ENCODE measurements around the gene THY1. TPM values are rescaled to one million over a fixed set of nuclear protein-coding genes. Genes with fewer than 3 reads are reported as not detected.

The THY1 gene
- total RNA-seq, 6 donors from 2014 or later: 0.39 to 30.5 (median 2.7) TPM; not detected in 1

GRCh38 chr11:119419246-119419645 is 3.7 kb downstream of the THY1 start:
- H3K27me3 ChIP-seq: peaks cover 0 to 21% (median 6%) of the 10 kb centered on the region in 4 donors
- no peak overlapping the region for H3K4me3 ChIP-seq
- H3K27ac ChIP-seq: no peak overlapping the region
- TF ChIP-seq CTCF (IDR thresholded peaks at IDR 0.05) (no peak), POLR2AphosphoS5 (IDR thresholded peaks at IDR 0.05) (no peak), EP300 (IDR thresholded peaks at IDR 0.05) (no peak), POLR2A (IDR thresholded peaks at IDR 0.05) (no peak)
- no peak for ATAC-seq (ENCODE audit: low FRiP score in 2 of 2)
- H3K4me1 ChIP-seq: peaks cover 7 to 22% (median 16%) of the 10 kb centered on the region in 4 donors
- no peak for DNase-seq
- H3K36me3 ChIP-seq: no peaks in the 10 kb centered on the region
- 66 to 89% methylated on average over 5 of the region's 5 CpGs for WGBS, 2 donors
- no peaks in the 10 kb centered on the region for H3K9me3 ChIP-seq

DNA sequence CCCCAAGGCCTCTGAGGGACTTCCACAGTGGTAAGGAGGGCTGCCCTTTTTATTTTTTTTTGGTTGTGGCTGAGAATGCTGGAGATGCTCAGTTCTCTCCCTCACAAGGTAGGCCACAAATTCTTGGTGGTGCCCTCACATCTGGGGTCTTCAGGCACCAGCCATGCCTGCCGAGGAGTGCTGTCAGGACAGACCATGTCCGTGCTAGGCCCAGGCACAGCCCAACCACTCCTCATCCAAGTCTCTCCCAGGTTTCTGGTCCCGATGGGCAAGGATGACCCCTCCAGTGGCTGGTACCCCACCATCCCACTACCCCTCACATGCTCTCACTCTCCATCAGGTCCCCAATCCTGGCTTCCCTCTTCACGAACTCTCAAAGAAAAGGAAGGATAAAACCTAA is 4.2 kb downstream of the THY1 start:
- 84 to 90% methylated on average over 4 of the region's 4 CpGs for WGBS, 2 donors
- Histone ChIP-seq H3K36me3 (no peaks in the 10 kb centered on the region), H3K9me3 (no peaks in the 10 kb centered on the region), H3K4me3 (no peak overlapping the region), H3K27ac (no peak overlapping the region), H3K27me3 (peaks cover 0 to 20% (median 6%) of the 10 kb centered on the region in 4 donors), H3K4me1 (peaks cover 7 to 22% (median 16%) of the 10 kb centered on the region in 4 donors)
- DNase-seq (no peak), ATAC-seq (ENCODE audit: low FRiP score in 2 of 2) (no peak)
- no peak for TF ChIP-seq CTCF (IDR thresholded peaks at IDR 0.05)
- TF ChIP-seq POLR2AphosphoS5 (IDR thresholded peaks at IDR 0.05): no peak
- no peak for TF ChIP-seq POLR2A (IDR thresholded peaks at IDR 0.05)
- TF ChIP-seq EP300 (IDR thresholded peaks at IDR 0.05): no peak

GRCh38 chr11:119417726-119418540 is 5.0 kb downstream of the THY1 start:
- WGBS, 2 donors: 73 to 80% methylated on average over 18 to 19 of the region's 19 CpGs
- TF ChIP-seq EP300 (IDR thresholded peaks at IDR 0.05) (no peak), POLR2AphosphoS5 (IDR thresholded peaks at IDR 0.05) (no peak)
- Histone ChIP-seq H3K9me3 (no peaks in the 10 kb centered on the region), H3K27me3 (peaks cover 0 to 12% (median 6%) of the 10 kb centered on the region in 4 donors), H3K4me1 (peaks cover 4 to 19% (median 14%) of the 10 kb centered on the region in 4 donors), H3K36me3 (no peaks in the 10 kb centered on the region), H3K27ac (no peak overlapping the region), H3K4me3 (no peak overlapping the region)
- DNase-seq (no peak), ATAC-seq (ENCODE audit: low FRiP score in 2 of 2) (peak in 1 of 2 donors; percentile 7)

DNA sequence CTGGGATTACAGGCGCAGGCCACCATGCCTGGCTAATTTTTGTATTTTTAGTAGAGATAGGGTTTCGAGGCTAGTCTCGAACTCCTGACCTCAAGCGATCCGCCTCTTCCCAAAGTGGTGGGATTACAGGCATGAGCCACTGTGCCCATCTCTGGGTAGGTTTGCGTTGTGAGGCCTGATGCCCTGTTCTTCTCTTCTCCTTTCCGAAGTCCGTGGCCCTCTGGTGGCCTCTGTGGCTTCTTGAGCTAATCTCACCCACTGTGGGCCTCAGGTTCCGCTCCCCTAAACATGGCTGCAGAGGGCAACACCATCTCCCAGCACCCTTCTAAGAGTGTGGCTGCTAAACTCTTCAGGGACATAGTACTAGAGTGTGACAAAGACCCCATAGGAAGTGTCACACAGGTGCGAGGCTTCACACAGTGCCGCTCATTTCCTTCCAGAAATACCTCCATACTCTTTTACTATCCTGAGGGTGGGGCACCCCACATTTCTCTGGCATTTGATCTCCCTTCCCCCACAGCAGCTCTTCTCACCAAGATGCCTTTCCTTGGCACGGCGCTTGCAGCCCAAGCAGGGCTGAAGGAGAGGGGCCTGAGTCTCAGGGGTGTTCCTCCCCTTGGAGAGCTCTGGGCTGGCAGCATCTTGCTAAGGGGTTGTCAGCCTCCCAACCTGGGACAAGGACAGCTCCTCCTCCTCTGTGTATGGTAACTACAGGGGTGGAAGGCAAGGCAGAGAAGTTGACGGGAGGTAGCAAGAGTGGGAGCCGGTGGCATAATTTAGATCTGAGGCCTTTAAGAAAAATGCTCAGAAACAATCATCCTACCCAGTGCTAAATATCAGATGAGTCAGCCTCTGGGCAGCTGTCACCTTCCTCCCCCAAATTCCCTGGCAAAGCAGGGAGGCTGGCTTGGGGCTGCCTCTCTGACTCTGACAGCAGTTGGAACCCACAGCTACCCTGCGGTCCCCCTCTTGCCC is 6.1 kb downstream of the THY1 start:
- Histone ChIP-seq H3K36me3 (no peaks in the 10 kb centered on the region), H3K4me1 (peaks cover 0 to 9% (median 4%) of the 10 kb centered on the region in 4 donors), H3K27me3 (peaks cover 0 to 3% (median under 1%) of the 10 kb centered on the region in 4 donors), H3K9me3 (no peaks in the 10 kb centered on the region), H3K4me3 (no peak overlapping the region), H3K27ac (no peak overlapping the region)
- peak in 1 of 2 donors; percentile 53 for ATAC-seq (ENCODE audit: low FRiP score in 2 of 2)
- TF ChIP-seq EP300 (IDR thresholded peaks at IDR 0.05): no peak
- TF ChIP-seq POLR2A (IDR thresholded peaks at IDR 0.05): no peak
- no peak for TF ChIP-seq POLR2AphosphoS5 (IDR thresholded peaks at IDR 0.05)
- no peak for TF ChIP-seq CTCF (IDR thresholded peaks at IDR 0.05)
- DNase-seq: no peak
- WGBS, 2 donors: 89 to 90% methylated on average over 16 of the region's 16 CpGs

GRCh38 chr11:119415966-119416365 is 7.0 kb downstream of the THY1 start:
- no peak overlapping the region for H3K4me3 ChIP-seq
- ATAC-seq (ENCODE audit: low FRiP score in 2 of 2): no peak
- 95 to 98% methylated on average over 9 to 10 of the region's 10 CpGs for WGBS, 2 donors

More at GRCh38 chr11:119415966-119416365, 7.0 kb downstream of the THY1 start:
- no peaks in the 10 kb centered on the region for H3K27me3 ChIP-seq
- no peak overlapping the region for H3K27ac ChIP-seq
- no peaks in the 10 kb centered on the region for H3K9me3 ChIP-seq
- H3K4me1 ChIP-seq: no peaks in the 10 kb centered on the region
- no peaks in the 10 kb centered on the region for H3K36me3 ChIP-seq
- no peak for DNase-seq
- no peak for TF ChIP-seq POLR2AphosphoS5 (IDR thresholded peaks at IDR 0.05)
- no peak for TF ChIP-seq POLR2A (IDR thresholded peaks at IDR 0.05)
- TF ChIP-seq CTCF (IDR thresholded peaks at IDR 0.05): no peak
- no peak for TF ChIP-seq EP300 (IDR thresholded peaks at IDR 0.05)

Measured in upper lobe of left lung (tissue), 6 donors.